Osteoblast (primary cell): ENCODE measurements around the gene NDE1. TPM values are rescaled to one million over a fixed set of nuclear protein-coding genes. Genes with fewer than 3 reads are reported as not detected.

Experiments used
- DNase-seq: peaks from one replicate; pipeline ENCODE4 v3.0.0; 2011; ENCODE audit warnings: low spot score, mixed read lengths; ENCODE audit not compliant: insufficient read length; ENCODE audit errors: missing footprints
- H2AFZ ChIP-seq: 2 replicates; pipeline ENCODE4 v1.6.0; 2011; ENCODE audit warnings: mild to moderate bottlenecking, low read length
- H3K27ac ChIP-seq: 2 replicates; pipeline ENCODE4 v1.5.1; 2011; ENCODE audit warnings: mild to moderate bottlenecking, low read depth, low read length, moderate library complexity
- H3K27me3 ChIP-seq: 2 replicates; pipeline ENCODE4 v1.6.0; 2012; ENCODE audit warnings: mild to moderate bottlenecking, control low read depth, inconsistent platforms, low read length, moderate library complexity; ENCODE audit not compliant: insufficient read depth
- H3K36me3 ChIP-seq: 2 replicates; pipeline ENCODE4 v1.5.1; 2011; ENCODE audit warnings: mild to moderate bottlenecking, low read length, control low read depth, moderate library complexity; ENCODE audit not compliant: insufficient read depth
- H3K4me1 ChIP-seq: 2 replicates; pipeline ENCODE4 v1.5.1; 2011; ENCODE audit warnings: mild to moderate bottlenecking, low read length, control low read depth, moderate library complexity; ENCODE audit not compliant: insufficient read depth
- H3K4me2 ChIP-seq: 2 replicates; pipeline ENCODE4 v1.6.0; 2011; ENCODE audit warnings: mild to moderate bottlenecking, low read length; ENCODE audit not compliant: insufficient read depth
- H3K4me3 ChIP-seq: fragments of 200-600 bp; sonication (generic); 3 replicates; pipeline ENCODE4 v1.5.1; 2012; ENCODE audit warnings: mild to moderate bottlenecking, low read length, inconsistent platforms; ENCODE audit not compliant: insufficient read depth
- H3K79me2 ChIP-seq: 2 replicates; pipeline ENCODE4 v1.6.0; 2012; ENCODE audit warnings: mild to moderate bottlenecking, low read length, control low read depth, inconsistent platforms; ENCODE audit not compliant: insufficient read depth
- H3K9me3 ChIP-seq: 2 replicates; pipeline ENCODE4 v1.5.1; 2011; ENCODE audit warnings: low read depth, low read length, control low read depth
- H4K20me1 ChIP-seq: 2 replicates; pipeline ENCODE4 v1.6.0; 2012; ENCODE audit warnings: mild to moderate bottlenecking, low read length, control low read depth; ENCODE audit not compliant: insufficient read depth
- CTCF ChIP-seq: IDR thresholded peaks from 2 replicates; pipeline ENCODE4 v1.5.1; 2011; ENCODE audit warnings: mild to moderate bottlenecking, low read depth, low read length, moderate library complexity; ENCODE audit errors: extremely low read depth
- total RNA-seq: library from RNA; depleted of rRNA; stranded (reverse); fragments of >200 nt; gene quantifications from 2 replicates; pipeline ENCODE4 v1.2.3, GENCODE V29; 2012

Gene NDE1
- total RNA-seq, 1 donor = 31.5 TPM

- peaks cover 3% of the 10 kb centered on the region for H4K20me1 ChIP-seq
- no peak overlapping the region for H3K4me3 ChIP-seq
- H3K36me3 ChIP-seq = peaks cover 39% of the 10 kb centered on the region
- no peak overlapping the region for H2AFZ ChIP-seq
- no peak overlapping the region for H3K4me2 ChIP-seq
- TF ChIP-seq CTCF = no peak
- H3K27me3 ChIP-seq = no peaks in the 10 kb centered on the region
- DNase-seq = no peak
- H3K9me3 ChIP-seq = no peaks in the 10 kb centered on the region
- H3K79me2 ChIP-seq = peaks cover 2% of the 10 kb centered on the region
- H3K4me1 ChIP-seq = peaks cover 6% of the 10 kb centered on the region
- H3K27ac ChIP-seq = peak overlapping the region; percentile 50
Observed at GRCh38 chr16:15703029-15703736, 53.1 kb downstream of the NDE1 start.

GRCh38 chr16:15704545-15704987 lies 54.5 kb downstream of the NDE1 start:
- peak; percentile 96 for DNase-seq
- Histone ChIP-seq H2AFZ (no peak overlapping the region), H3K27me3 (no peaks in the 10 kb centered on the region), H3K4me3 (no peak overlapping the region), H4K20me1 (peaks cover 5% of the 10 kb centered on the region), H3K36me3 (peaks cover 25% of the 10 kb centered on the region), H3K9me3 (no peaks in the 10 kb centered on the region), H3K4me2 (no peak overlapping the region), H3K27ac (no peak overlapping the region), H3K4me1 (peaks cover 6% of the 10 kb centered on the region), H3K79me2 (peaks cover 2% of the 10 kb centered on the region)
- peak; percentile 89 for TF ChIP-seq CTCF

- H3K9me3 ChIP-seq = no peaks in the 10 kb centered on the region
- no peak for TF ChIP-seq CTCF
- peaks cover 5% of the 10 kb centered on the region for H4K20me1 ChIP-seq
- DNase-seq = no peak
- no peak overlapping the region for H3K27ac ChIP-seq
- H2AFZ ChIP-seq = no peak overlapping the region
- no peak overlapping the region for H3K4me3 ChIP-seq
- H3K79me2 ChIP-seq = peaks cover 2% of the 10 kb centered on the region
- peaks cover 6% of the 10 kb centered on the region for H3K4me1 ChIP-seq
- H3K4me2 ChIP-seq = no peak overlapping the region
- H3K36me3 ChIP-seq = peaks cover 20% of the 10 kb centered on the region
- no peaks in the 10 kb centered on the region for H3K27me3 ChIP-seq
Observed at GRCh38 chr16:15705064-15705565, 55.1 kb downstream of the NDE1 start.

GRCh38 chr16:15707332-15707731 lies 57.3 kb downstream of the NDE1 start:
- peaks cover 5% of the 10 kb centered on the region for H3K4me1 ChIP-seq
- no peak overlapping the region for H3K4me2 ChIP-seq
- H3K27ac ChIP-seq = no peak overlapping the region
- peaks cover 5% of the 10 kb centered on the region for H4K20me1 ChIP-seq
- peak; percentile 9 for DNase-seq
- H3K79me2 ChIP-seq = peaks cover 2% of the 10 kb centered on the region
- H3K27me3 ChIP-seq = no peaks in the 10 kb centered on the region
- H2AFZ ChIP-seq = no peak overlapping the region
- no peaks in the 10 kb centered on the region for H3K9me3 ChIP-seq
- H3K4me3 ChIP-seq = no peak overlapping the region
- peaks cover 2% of the 10 kb centered on the region for H3K36me3 ChIP-seq
- TF ChIP-seq CTCF = no peak
